HepG2 (cell line): ENCODE measurements around the gene MRPL14. TPM values are rescaled to one million over a fixed set of nuclear protein-coding genes. Genes with fewer than 3 reads are reported as not detected.

Source experiments
- ARID2 ChIP-seq: sonication (generic); formaldehyde crosslinking; IDR thresholded peaks from 2 replicates; pipeline ENCODE4 v1.8.1; 2022; ENCODE audit warnings: mild to moderate bottlenecking, missing genetic modification reagents, borderline replicate concordance
- BATF2 ChIP-seq: sonication (generic); formaldehyde crosslinking; IDR thresholded peaks from 2 replicates; pipeline ENCODE4 v1.8.0; 2022; ENCODE audit warnings: mild to moderate bottlenecking, missing genetic modification reagents, moderate library complexity
- HBP1 ChIP-seq: IDR thresholded peaks from 2 replicates; pipeline ENCODE4 v1.6.1; 2016; ENCODE audit warnings: low read depth, control low read depth
- PRMT3 ChIP-seq: sonication (generic); formaldehyde crosslinking; IDR thresholded peaks from 2 replicates; pipeline ENCODE4 v1.8.1; 2022; ENCODE audit warnings: low read depth, mild to moderate bottlenecking, moderate library complexity, missing genetic modification reagents, borderline replicate concordance
- PTBP1 ChIP-seq: fragments of 200-400 bp; formaldehyde crosslinking; IDR thresholded peaks from 2 replicates; pipeline ENCODE4 v1.6.1; 2018; ENCODE audit warnings: low read length, low read depth; ENCODE audit not compliant: poor library complexity, severe bottlenecking
- RFXANK ChIP-seq: IDR thresholded peaks from 2 replicates; pipeline ENCODE4 v1.6.1; 2016
- SAP130 ChIP-seq: IDR thresholded peaks from 2 replicates; pipeline ENCODE4 v1.6.1; 2016; ENCODE audit warnings: low read depth
- SNAPC5 ChIP-seq: sonication (generic); formaldehyde crosslinking; IDR thresholded peaks from 2 replicates; pipeline ENCODE4 v1.8.1; 2023; ENCODE audit warnings: mild to moderate bottlenecking, missing genetic modification reagents, borderline replicate concordance
- SP5 ChIP-seq: IDR thresholded peaks from 2 replicates; pipeline ENCODE4 v1.6.1; 2016; ENCODE audit warnings: low read depth, borderline replicate concordance
- SUZ12 ChIP-seq: fragments of 150-350 bp; IDR thresholded peaks from 2 replicates; pipeline ENCODE4 v1.6.1; 2014; ENCODE audit warnings: low read depth, low read length
- ZNF343 ChIP-seq: sonication (generic); formaldehyde crosslinking; IDR thresholded peaks from 2 replicates; pipeline ENCODE4 v1.4.0; 2020; ENCODE audit warnings: mild to moderate bottlenecking, missing genetic modification reagents
- ZNF501 ChIP-seq: sonication (generic); formaldehyde crosslinking; IDR thresholded peaks from 2 replicates; pipeline ENCODE4 v1.5.1; 2020; ENCODE audit warnings: mild to moderate bottlenecking, moderate library complexity, missing genetic modification reagents
- ZNF788 ChIP-seq: sonication (generic); formaldehyde crosslinking; IDR thresholded peaks from 2 replicates; pipeline ENCODE4 v1.5.0; 2020; ENCODE audit warnings: mild to moderate bottlenecking, missing genetic modification reagents, borderline replicate concordance
- polyA plus RNA-seq, 8 experiments: library from polyadenylated mRNA; depleted of rRNA in 3 of 8; stranded (reverse) in 7 of 8; unstranded in 1 of 8; fragments of >200 nt; fragmentation: Illumina TruSeq in 4 of 8; extraction: Trizol in 4 of 8; gene quantifications; 2 replicates each; pipeline versions ENCODE4 v1.2.1 to v1.2.3, GENCODE V29; 2011 to 2016; ENCODE audit warnings: low read depth in 4 of 8, missing spikeins in 1 of 8, mixed read lengths in 1 of 8; ENCODE audit not compliant: insufficient read depth in 1 of 8
- total RNA-seq, 5 experiments: library from RNA; depleted of rRNA; stranded (reverse); fragments of >200 nt; fragmentation: Illumina TruSeq; extraction: Trizol; gene quantifications; 2 replicates each; pipeline ENCODE4 v1.2.3, GENCODE V29; 2016; ENCODE audit warnings: low read depth in 1 of 5
- TF ChIP-seq, protein P1 (sequence below): sonication (generic); formaldehyde crosslinking; IDR thresholded peaks from 2 replicates; pipeline ENCODE4 v1.4.0; 2020; ENCODE audit warnings: mild to moderate bottlenecking, missing genetic modification reagents, borderline replicate concordance
- TF ChIP-seq, protein P2 (sequence below): sonication (generic); formaldehyde crosslinking; IDR thresholded peaks from 2 replicates; pipeline ENCODE4 v1.4.0; 2020; ENCODE audit warnings: missing genetic modification reagents
- TF ChIP-seq, protein P3 (sequence below): sonication (generic); formaldehyde crosslinking; IDR thresholded peaks from 2 replicates; pipeline ENCODE4 v1.4.0; 2020; ENCODE audit warnings: missing genetic modification reagents, borderline replicate concordance

The MRPL14 gene
- total and polyA plus RNA-seq, 2 of the 13 experiments (the other 11 are each of a cell fraction or from before 2014, with no cell fraction given) = 157 to 178 TPM

- TF ChIP-seq, protein P1, sequence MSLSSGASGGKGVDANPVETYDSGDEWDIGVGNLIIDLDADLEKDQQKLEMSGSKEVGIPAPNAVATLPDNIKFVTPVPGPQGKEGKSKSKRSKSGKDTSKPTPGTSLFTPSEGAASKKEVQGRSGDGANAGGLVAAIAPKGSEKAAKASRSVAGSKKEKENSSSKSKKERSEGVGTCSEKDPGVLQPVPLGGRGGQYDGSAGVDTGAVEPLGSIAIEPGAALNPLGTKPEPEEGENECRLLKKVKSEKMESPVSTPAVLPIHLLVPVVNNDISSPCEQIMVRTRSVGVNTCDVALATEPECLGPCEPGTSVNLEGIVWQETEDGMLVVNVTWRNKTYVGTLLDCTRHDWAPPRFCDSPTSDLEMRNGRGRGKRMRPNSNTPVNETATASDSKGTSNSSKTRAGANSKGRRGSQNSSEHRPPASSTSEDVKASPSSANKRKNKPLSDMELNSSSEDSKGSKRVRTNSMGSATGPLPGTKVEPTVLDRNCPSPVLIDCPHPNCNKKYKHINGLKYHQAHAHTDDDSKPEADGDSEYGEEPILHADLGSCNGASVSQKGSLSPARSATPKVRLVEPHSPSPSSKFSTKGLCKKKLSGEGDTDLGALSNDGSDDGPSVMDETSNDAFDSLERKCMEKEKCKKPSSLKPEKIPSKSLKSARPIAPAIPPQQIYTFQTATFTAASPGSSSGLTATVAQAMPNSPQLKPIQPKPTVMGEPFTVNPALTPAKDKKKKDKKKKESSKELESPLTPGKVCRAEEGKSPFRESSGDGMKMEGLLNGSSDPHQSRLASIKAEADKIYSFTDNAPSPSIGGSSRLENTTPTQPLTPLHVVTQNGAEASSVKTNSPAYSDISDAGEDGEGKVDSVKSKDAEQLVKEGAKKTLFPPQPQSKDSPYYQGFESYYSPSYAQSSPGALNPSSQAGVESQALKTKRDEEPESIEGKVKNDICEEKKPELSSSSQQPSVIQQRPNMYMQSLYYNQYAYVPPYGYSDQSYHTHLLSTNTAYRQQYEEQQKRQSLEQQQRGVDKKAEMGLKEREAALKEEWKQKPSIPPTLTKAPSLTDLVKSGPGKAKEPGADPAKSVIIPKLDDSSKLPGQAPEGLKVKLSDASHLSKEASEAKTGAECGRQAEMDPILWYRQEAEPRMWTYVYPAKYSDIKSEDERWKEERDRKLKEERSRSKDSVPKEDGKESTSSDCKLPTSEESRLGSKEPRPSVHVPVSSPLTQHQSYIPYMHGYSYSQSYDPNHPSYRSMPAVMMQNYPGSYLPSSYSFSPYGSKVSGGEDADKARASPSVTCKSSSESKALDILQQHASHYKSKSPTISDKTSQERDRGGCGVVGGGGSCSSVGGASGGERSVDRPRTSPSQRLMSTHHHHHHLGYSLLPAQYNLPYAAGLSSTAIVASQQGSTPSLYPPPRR (CRISPR knock-in tag) = peak; percentile 33; the same call in 1 of the 2 replicates
- TF ChIP-seq, protein P2, sequence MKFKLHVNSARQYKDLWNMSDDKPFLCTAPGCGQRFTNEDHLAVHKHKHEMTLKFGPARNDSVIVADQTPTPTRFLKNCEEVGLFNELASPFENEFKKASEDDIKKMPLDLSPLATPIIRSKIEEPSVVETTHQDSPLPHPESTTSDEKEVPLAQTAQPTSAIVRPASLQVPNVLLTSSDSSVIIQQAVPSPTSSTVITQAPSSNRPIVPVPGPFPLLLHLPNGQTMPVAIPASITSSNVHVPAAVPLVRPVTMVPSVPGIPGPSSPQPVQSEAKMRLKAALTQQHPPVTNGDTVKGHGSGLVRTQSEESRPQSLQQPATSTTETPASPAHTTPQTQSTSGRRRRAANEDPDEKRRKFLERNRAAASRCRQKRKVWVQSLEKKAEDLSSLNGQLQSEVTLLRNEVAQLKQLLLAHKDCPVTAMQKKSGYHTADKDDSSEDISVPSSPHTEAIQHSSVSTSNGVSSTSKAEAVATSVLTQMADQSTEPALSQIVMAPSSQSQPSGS (CRISPR knock-in tag) = 0 out of 2 replicates have a peak, but pooled peaks have one; percentile 48
- TF ChIP-seq ZNF788 (CRISPR knock-in tag) (peak; percentile 68), SNAPC5 (CRISPR knock-in tag) (no peak), ZNF343 (CRISPR knock-in tag) (no peak), ZNF501 (CRISPR knock-in tag) (no peak), SUZ12 (no peak), SP5 (CRISPR knock-in tag) (peak; percentile 19; the same call in 1 of the 2 replicates), SAP130 (peak; percentile 59; the same call in 1 of the 2 replicates), BATF2 (CRISPR knock-in tag) (no peak), ARID2 (CRISPR knock-in tag) (no peak), RFXANK (CRISPR knock-in tag) (no peak), PRMT3 (CRISPR knock-in tag) (no peak), HBP1 (CRISPR knock-in tag) (no peak), PTBP1 (no peak)
- TF ChIP-seq, protein P3, sequence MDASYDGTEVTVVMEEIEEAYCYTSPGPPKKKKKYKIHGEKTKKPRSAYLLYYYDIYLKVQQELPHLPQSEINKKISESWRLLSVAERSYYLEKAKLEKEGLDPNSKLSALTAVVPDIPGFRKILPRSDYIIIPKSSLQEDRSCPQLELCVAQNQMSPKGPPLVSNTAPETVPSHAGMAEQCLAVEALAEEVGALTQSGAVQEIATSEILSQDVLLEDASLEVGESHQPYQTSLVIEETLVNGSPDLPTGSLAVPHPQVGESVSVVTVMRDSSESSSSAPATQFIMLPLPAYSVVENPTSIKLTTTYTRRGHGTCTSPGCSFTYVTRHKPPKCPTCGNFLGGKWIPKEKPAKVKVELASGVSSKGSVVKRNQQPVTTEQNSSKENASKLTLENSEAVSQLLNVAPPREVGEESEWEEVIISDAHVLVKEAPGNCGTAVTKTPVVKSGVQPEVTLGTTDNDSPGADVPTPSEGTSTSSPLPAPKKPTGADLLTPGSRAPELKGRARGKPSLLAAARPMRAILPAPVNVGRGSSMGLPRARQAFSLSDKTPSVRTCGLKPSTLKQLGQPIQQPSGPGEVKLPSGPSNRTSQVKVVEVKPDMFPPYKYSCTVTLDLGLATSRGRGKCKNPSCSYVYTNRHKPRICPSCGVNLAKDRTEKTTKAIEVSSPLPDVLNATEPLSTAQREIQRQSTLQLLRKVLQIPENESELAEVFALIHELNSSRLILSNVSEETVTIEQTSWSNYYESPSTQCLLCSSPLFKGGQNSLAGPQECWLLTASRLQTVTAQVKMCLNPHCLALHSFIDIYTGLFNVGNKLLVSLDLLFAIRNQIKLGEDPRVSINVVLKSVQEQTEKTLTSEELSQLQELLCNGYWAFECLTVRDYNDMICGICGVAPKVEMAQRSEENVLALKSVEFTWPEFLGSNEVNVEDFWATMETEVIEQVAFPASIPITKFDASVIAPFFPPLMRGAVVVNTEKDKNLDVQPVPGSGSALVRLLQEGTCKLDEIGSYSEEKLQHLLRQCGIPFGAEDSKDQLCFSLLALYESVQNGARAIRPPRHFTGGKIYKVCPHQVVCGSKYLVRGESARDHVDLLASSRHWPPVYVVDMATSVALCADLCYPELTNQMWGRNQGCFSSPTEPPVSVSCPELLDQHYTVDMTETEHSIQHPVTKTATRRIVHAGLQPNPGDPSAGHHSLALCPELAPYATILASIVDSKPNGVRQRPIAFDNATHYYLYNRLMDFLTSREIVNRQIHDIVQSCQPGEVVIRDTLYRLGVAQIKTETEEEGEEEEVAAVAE (CRISPR knock-in tag) = 0 out of 2 replicates have a peak, but pooled peaks have one; percentile 60
Observed at GRCh38 chr6:44096612-44097011, 30.6 kb downstream of the MRPL14 start (continued).
